Adrenal gland (tissue), 12 donors: ENCODE measurements around the gene CHMP4A. TPM values are rescaled to one million over a fixed set of nuclear protein-coding genes. Genes with fewer than 3 reads are reported as not detected.

Experiments used
- DNase-seq, 7 donors: peaks; one replicate each; pipeline ENCODE4 v3.0.0-alpha.2; 2019 to 2020
- H3K27ac ChIP-seq, 5 donors: fragments of 200-600 bp; sonication (generic) in 4 of 5; 1 replicate in 3 of 5; 2 replicates in 2 of 5; pipeline versions ENCODE4 v1.5.1 to v1.8.0; 2016 to 2020; ENCODE audit warnings: mild to moderate bottlenecking in 1 of 5
- H3K27me3 ChIP-seq: fragments of 200-600 bp; 2 replicates; pipeline ENCODE4 v1.8.0; 2021
- H3K36me3 ChIP-seq, 2 donors: fragments of 200-600 bp; replicated peaks in 1 of 2; 1 replicate in 1 of 2; 2 replicates in 1 of 2; pipeline versions ENCODE4 v1.5.1 to v1.8.0; 2018 to 2022
- H3K4me1 ChIP-seq, 2 donors: fragments of 200-600 bp; replicated peaks in 1 of 2; 1 replicate in 1 of 2; 2 replicates in 1 of 2; pipeline versions ENCODE4 v1.5.1 to v1.8.0; 2018 to 2021
- H3K4me3 ChIP-seq, 4 donors: fragments of 200-600 bp; sonication (generic) in 3 of 4; one replicate each; pipeline ENCODE4 v1.5.1; 2016 to 2018
- H3K9me3 ChIP-seq, 3 donors: fragments of 200-600 bp; sonication (generic) in 1 of 3; replicated peaks in 1 of 3; 1 replicate in 2 of 3; 2 replicates in 1 of 3; pipeline versions ENCODE4 v1.5.1 to v1.8.0; 2016 to 2021
- CTCF ChIP-seq, 6 experiments: fragments of 450-650 bp in 4 of 6; fragments of 200-600 bp in 2 of 6; sonication (generic) in 1 of 6; IDR thresholded peaks; 1 replicate in 5 of 6; 2 replicates in 1 of 6; pipeline versions ENCODE4 v1.5.1 to v1.8.0; 2016 to 2021; ENCODE audit warnings: antibody characterized with exemption in 6 of 6, mild to moderate bottlenecking in 2 of 6, moderate library complexity in 1 of 6
- POLR2A ChIP-seq, 2 donors: fragments of 450-650 bp; IDR thresholded peaks; one replicate each; pipeline ENCODE4 v1.6.1; 2017; ENCODE audit warnings: antibody characterized with exemption in 2 of 2, mild to moderate bottlenecking in 2 of 2, moderate library complexity in 1 of 2
- WGBS, 4 donors: extraction: QIAGEN DNeasy Blood & Tissue Kit in 2 of 4; methylation state at CpG; one replicate each; pipeline versions ENCODE4 v1.1.5 to v1.1.7; 2013 to 2017; 5-methylcytosine and 5-hydroxymethylcytosine counted together
- intact Hi-C, 2 donors: fragments of 100-400 bp; cut with DNase I; formaldehyde crosslinking; loops; one replicate each; pipeline versions ENCODE4 v1.14.1 to v1.15.0; 2022 to 2023
- polyA plus RNA-seq, 3 donors: library from polyadenylated mRNA; stranded (reverse); fragments of 200-250 nt in 2 of 3; fragments of 350-450 nt in 1 of 3; fragmentation: Illumina TruSeq in 1 of 3; extraction: RNeasy Lipid Tissue Mini Kit (QIAGEN cat#74804) in 1 of 3; gene quantifications; one replicate each; pipeline ENCODE4 v1.2.3, GENCODE V29; 2013 to 2014
- total RNA-seq, 9 donors: library from RNA; depleted of rRNA in 4 of 9; stranded (reverse); fragments of >200 nt in 4 of 9; fragments of 120-200 nt in 1 of 9; fragmentation: NEBNext Ultra II Directional in 1 of 9; extraction: Animal tissue kit (Norgen Biotek cat#: 25700) in 1 of 9; gene quantifications; one replicate each; pipeline versions ENCODE4 v1.1.0 to v1.2.4, GENCODE V29; 2013 to 2023
- donor health status: healthy with polysubstance abuse.
- donor health status: Bipolar disorder and iron deficiency.
- donor health status: DM: yes; HTN: yes; CAD: no.
- donor health status: DM: no; HTN: no; CAD: no.
- donor health status: DM: no; HTN: no; CAD: no.
- donor health status: DM: yes; HTN: yes; CAD: no.

The CHMP4A gene
- total and polyA plus RNA-seq, 12 donors = 32.9 to 118 (median 59.0) TPM

- Histone ChIP-seq H3K4me1 (peaks cover 16 to 30% of the 10 kb centered on the region in 2 donors), H3K27me3 (no peaks in the 10 kb centered on the region), H3K36me3 (peaks cover 0 to 22% of the 10 kb centered on the region in 2 donors), H3K9me3 (no peaks in the 10 kb centered on the region), H3K4me3 (peak within 1 kb of the TSS; percentile 81 to 97 (median 84)), H3K27ac (peak within 1 kb of the TSS; percentile 80 to 99 (median 96))
- intact Hi-C loops = no loop called here
- 0 to 1% (median 0%) methylated on average over 2 to 89 of the region's 89 CpGs for WGBS, 4 donors
- TF ChIP-seq CTCF (IDR thresholded peaks at IDR 0.05) (no peak), POLR2A (IDR thresholded peaks at IDR 0.05) (peak; percentile 65 to 82)
- peak; percentile 86 to 93 (median 89) for DNase-seq
These were observed 17.9 kb downstream of the CHMP4A start, which contains the start of gene TM9SF1 for GRCh38 chr14:24195186-24196070. TSS of gene TM9SF1 (minus strand) at chr14:24195441. CDS start at chr14:24195019, 422 bp downstream.

- TF ChIP-seq CTCF (IDR thresholded peaks at IDR 0.05) (no peak), POLR2A (IDR thresholded peaks at IDR 0.05) (no peak)
- H3K4me3 ChIP-seq = peak overlapping the region; percentile 81 to 97 (median 84)
- H3K4me1 ChIP-seq = peaks cover 16 to 30% of the 10 kb centered on the region in 2 donors
- WGBS, 4 donors = 45 to 52% (median 48%) methylated on average over 3 to 8 of the region's 8 CpGs
- peak overlapping the region; percentile 80 to 99 (median 96) for H3K27ac ChIP-seq
- DNase-seq = no peak
- H3K27me3 ChIP-seq = no peaks in the 10 kb centered on the region
- H3K36me3 ChIP-seq = peaks cover 0 to 27% of the 10 kb centered on the region in 2 donors
- intact Hi-C loops = no loop called here
- no peaks in the 10 kb centered on the region for H3K9me3 ChIP-seq
These were observed 18.5 kb downstream of the CHMP4A start for GRCh38 chr14:24194873-24195185.

- Histone ChIP-seq H3K27me3 (no peaks in the 10 kb centered on the region), H3K27ac (peak overlapping the region; percentile 80 to 99 (median 96)), H3K4me1 (peaks cover 16 to 31% of the 10 kb centered on the region in 2 donors), H3K36me3 (peaks cover 0 to 31% of the 10 kb centered on the region in 2 donors), H3K4me3 (peak overlapping the region in 1 of 4 donors; percentile 81), H3K9me3 (no peaks in the 10 kb centered on the region)
- intact Hi-C loops = no loop called here
- WGBS, 4 donors = 78 to 82% (median 80%) methylated on average over 5 to 7 of the region's 7 CpGs
- DNase-seq = no peak
- no peak for TF ChIP-seq POLR2A (IDR thresholded peaks at IDR 0.05)
- no peak for TF ChIP-seq CTCF (IDR thresholded peaks at IDR 0.05)
These were observed 19.0 kb downstream of the CHMP4A start for GRCh38 chr14:24194186-24194872.

- TF ChIP-seq CTCF (IDR thresholded peaks at IDR 0.05) (no peak), POLR2A (IDR thresholded peaks at IDR 0.05) (no peak)
- peaks cover 21 to 33% of the 10 kb centered on the region in 2 donors for H3K4me1 ChIP-seq
These were observed 20.4 kb downstream of the CHMP4A start for GRCh38 chr14:24192933-24193332.

More at GRCh38 chr14:24192933-24193332, 20.4 kb downstream of the CHMP4A start:
- Histone ChIP-seq H3K27ac (no peak overlapping the region), H3K4me3 (no peak overlapping the region), H3K36me3 (peaks cover 0 to 31% of the 10 kb centered on the region in 2 donors), H3K9me3 (no peaks in the 10 kb centered on the region), H3K27me3 (no peaks in the 10 kb centered on the region)
- no peak for DNase-seq
- 91 to 96% (median 95%) methylated on average over 13 to 15 of the region's 15 CpGs for WGBS, 4 donors
- intact Hi-C loops = no loop called here
